Measurements from ENCODE around the gene GNAI2. TPM values are rescaled to one million over a fixed set of nuclear protein-coding genes. Genes with fewer than 3 reads are reported as not detected.

Gene GNAI2
- total RNA-seq, 1 donor from 2014 or later = 281 TPM

GRCh38 chr3:50273689-50274065, 37.7 kb downstream of the GNAI2 start:
- intact Hi-C loops (cut with micrococcal nuclease) = loop anchor here (1.0 kb wide), 7 partner anchors 13 to 152 kb away; partner anchors contain the start of gene SEMA3F
- Mint-ChIP-seq H3K36me3 (ENCODE audit: low read depth) (no peaks in the 10 kb centered on the region), H3K27ac (no peak overlapping the region), H3K4me1 (peaks cover 25% of the 10 kb centered on the region), H3K4me3 (no peak overlapping the region), H3K9me3 (no peaks in the 10 kb centered on the region), H3K27me3 (peaks cover 31% of the 10 kb centered on the region)
- ATAC-seq (ENCODE audit: low read depth) (no peak), DNase-seq (no peak)
- TF ChIP-seq, protein P1, sequence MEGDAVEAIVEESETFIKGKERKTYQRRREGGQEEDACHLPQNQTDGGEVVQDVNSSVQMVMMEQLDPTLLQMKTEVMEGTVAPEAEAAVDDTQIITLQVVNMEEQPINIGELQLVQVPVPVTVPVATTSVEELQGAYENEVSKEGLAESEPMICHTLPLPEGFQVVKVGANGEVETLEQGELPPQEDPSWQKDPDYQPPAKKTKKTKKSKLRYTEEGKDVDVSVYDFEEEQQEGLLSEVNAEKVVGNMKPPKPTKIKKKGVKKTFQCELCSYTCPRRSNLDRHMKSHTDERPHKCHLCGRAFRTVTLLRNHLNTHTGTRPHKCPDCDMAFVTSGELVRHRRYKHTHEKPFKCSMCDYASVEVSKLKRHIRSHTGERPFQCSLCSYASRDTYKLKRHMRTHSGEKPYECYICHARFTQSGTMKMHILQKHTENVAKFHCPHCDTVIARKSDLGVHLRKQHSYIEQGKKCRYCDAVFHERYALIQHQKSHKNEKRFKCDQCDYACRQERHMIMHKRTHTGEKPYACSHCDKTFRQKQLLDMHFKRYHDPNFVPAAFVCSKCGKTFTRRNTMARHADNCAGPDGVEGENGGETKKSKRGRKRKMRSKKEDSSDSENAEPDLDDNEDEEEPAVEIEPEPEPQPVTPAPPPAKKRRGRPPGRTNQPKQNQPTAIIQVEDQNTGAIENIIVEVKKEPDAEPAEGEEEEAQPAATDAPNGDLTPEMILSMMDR (IDR thresholded peaks at IDR 0.05) = no peak
- ChIA-PET POLR2A (no interaction called here), CTCF (no interaction called here)

DNA sequence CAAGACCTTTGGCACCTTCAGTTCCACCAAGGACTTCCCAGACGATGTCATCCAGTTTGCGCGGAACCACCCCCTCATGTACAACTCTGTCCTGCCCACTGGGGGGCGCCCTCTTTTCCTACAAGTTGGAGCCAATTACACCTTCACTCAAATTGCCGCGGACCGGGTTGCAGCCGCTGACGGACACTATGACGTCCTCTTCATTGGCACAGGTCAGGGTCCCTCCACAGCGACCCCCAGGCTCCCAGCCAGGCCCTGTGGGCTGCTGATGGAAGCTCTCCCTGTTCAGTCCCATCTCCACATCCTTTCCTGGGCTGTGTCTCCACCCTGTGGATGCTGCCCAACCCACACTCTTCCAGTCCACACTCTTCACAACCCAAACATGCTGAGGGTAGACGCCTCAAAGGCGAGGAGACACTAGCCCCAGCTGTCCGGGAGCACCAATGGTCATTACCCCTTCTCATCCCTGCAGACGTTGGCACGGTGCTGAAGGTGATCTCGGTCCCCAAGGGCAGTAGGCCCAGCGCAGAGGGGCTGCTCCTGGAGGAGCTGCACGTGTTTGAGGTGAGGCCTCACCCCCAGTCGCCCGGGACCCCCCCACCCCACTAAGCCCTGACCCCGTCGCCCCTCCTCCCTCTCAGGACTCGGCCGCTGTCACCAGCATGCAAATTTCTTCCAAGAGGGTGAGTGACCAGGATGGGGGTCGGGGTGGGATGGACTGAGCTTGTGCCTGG, 38.5 kb downstream of the GNAI2 start:
- ChIA-PET CTCF (no interaction called here), POLR2A (interaction anchor here (0.7 to 1.0 kb wide), 3 partner anchors 31 to 85 kb away, joined by 4 to 6 read pairs (median 5); no protein-coding TSS in a partner anchor)
- intact Hi-C loops (cut with micrococcal nuclease) = loop anchor here (1.0 kb wide), 1 partner anchor 50 kb away; no protein-coding TSS in a partner anchor
- TF ChIP-seq, protein P1 (IDR thresholded peaks at IDR 0.05) = no peak
- ATAC-seq (ENCODE audit: low read depth) = peak; percentile 20
- no peaks in the 10 kb centered on the region for H3K9me3 Mint-ChIP-seq
- H3K4me3 Mint-ChIP-seq = peak overlapping the region; percentile 58
- H3K36me3 Mint-ChIP-seq (ENCODE audit: low read depth) = no peaks in the 10 kb centered on the region
- DNase-seq = peak; percentile 46
- peaks cover 30% of the 10 kb centered on the region for H3K27me3 Mint-ChIP-seq
- peak overlapping the region; percentile 66 for H3K27ac Mint-ChIP-seq
- peaks cover 25% of the 10 kb centered on the region for H3K4me1 Mint-ChIP-seq

DNA sequence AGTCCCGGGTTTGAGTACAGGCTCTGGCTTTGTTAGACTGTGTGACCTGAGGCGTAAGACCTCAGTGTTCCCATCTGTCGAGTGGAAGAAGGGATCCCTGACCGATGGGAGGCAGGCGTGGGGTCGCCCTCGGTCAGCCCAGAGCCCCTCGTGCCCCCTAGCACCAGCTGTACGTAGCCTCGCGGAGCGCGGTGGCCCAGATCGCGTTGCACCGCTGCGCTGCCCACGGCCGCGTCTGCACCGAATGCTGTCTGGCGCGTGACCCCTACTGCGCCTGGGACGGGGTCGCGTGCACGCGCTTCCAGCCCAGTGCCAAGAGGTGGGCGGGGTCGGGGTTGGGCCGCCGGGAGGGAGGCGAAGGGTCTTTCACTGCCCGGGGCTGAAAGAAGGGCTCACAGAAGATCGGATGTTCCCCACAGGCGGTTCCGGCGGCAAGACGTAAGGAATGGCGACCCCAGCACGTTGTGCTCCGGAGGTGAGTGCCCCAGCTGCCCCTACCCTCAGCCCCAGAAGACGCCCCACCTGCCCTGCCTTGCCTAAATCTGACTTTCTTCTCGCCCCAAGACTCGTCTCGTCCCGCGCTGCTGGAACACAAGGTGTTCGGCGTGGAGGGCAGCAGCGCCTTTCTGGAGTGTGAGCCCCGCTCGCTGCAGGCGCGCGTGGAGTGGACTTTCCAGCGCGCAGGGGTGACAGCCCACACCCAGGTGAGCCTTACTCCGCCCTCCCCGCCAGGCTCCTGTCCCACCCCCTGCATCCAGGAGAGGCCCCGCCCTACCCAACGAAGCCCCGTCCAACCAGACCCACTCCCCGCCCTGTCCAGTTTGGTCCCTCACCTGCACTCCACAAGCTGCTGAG, 39.4 kb downstream of the GNAI2 start:
- H3K27me3 Mint-ChIP-seq = peaks cover 30% of the 10 kb centered on the region
- no peaks in the 10 kb centered on the region for H3K9me3 Mint-ChIP-seq
- intact Hi-C loops (cut with micrococcal nuclease) = no loop called here
- no peaks in the 10 kb centered on the region for H3K36me3 Mint-ChIP-seq (ENCODE audit: low read depth)
- peaks cover 25% of the 10 kb centered on the region for H3K4me1 Mint-ChIP-seq
- ATAC-seq (ENCODE audit: low read depth) (no peak), DNase-seq (no peak)
- no peak overlapping the region for H3K4me3 Mint-ChIP-seq
- CTCF ChIA-PET = no interaction called here
- POLR2A ChIA-PET = interaction anchor here (0.7 to 1.0 kb wide), 3 partner anchors 32 to 86 kb away, joined by 4 to 6 read pairs (median 5); no protein-coding TSS in a partner anchor
- TF ChIP-seq, protein P1 (IDR thresholded peaks at IDR 0.05) = no peak
- H3K27ac Mint-ChIP-seq = no peak overlapping the region

DNA sequence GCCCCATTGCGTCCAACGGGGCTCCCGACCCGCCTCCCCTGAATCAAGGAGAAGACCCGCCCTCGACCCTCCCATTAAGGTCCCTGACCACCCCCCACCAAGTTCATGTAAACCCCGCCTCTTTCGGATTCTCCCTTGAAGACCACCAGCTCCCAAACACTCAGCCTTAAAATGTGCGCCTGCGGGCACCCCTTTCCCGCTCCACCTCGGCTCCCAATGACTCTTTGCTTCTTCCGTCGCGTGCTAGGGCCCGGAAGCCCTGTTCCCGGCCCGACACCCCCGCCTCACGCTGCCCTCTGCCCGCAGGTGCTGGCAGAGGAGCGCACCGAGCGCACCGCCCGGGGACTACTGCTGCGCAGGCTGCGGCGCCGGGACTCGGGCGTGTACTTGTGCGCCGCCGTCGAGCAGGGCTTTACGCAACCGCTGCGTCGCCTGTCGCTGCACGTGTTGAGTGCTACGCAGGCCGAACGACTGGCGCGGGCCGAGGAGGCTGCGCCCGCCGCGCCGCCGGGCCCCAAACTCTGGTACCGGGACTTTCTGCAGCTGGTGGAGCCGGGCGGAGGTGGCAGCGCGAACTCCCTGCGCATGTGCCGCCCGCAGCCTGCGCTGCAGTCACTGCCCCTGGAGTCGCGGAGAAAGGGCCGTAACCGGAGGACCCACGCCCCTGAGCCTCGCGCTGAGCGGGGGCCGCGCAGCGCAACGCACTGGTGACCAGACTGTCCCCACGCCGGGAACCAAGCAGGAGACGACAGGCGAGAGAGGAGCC, 40.2 kb downstream of the GNAI2 start:
- H3K27me3 Mint-ChIP-seq = peaks cover 30% of the 10 kb centered on the region
- no peak overlapping the region for H3K27ac Mint-ChIP-seq
- H3K4me3 Mint-ChIP-seq = no peak overlapping the region
- POLR2A ChIA-PET = interaction anchor here (0.6 kb wide), 1 partner anchor 145 kb away, joined by 5 read pairs; no protein-coding TSS in a partner anchor
- H3K9me3 Mint-ChIP-seq = no peaks in the 10 kb centered on the region
- CTCF ChIA-PET = interaction anchor here (2.0 kb wide), 1 partner anchor 48 kb away, joined by 5 read pairs; no protein-coding TSS in a partner anchor
- intact Hi-C loops (cut with micrococcal nuclease) = no loop called here
- ATAC-seq (ENCODE audit: low read depth) (no peak), DNase-seq (no peak)
- no peaks in the 10 kb centered on the region for H3K36me3 Mint-ChIP-seq (ENCODE audit: low read depth)
- peaks cover 25% of the 10 kb centered on the region for H3K4me1 Mint-ChIP-seq
- TF ChIP-seq, protein P1 (IDR thresholded peaks at IDR 0.05) = no peak
